A673 (cell line): ENCODE results near the gene KCTD16.
A peak's percentile ranks its signal among the peaks of the same experiment; 100 is the strongest.

Experiments used
- EZH2 ChIP-seq: fragments of 200-600 bp; sonication (generic); IDR thresholded peaks from 2 replicates; pipeline ENCODE4 v1.6.1; 2017; ENCODE audit warnings: borderline replicate concordance, low read depth, mild to moderate bottlenecking, mixed read lengths, antibody characterized with exemption, low read length; ENCODE audit not compliant: poor library complexity, severe bottlenecking
- TF ChIP-seq, protein P1 (sequence below): fragments of 300-800, 200-600 bp; sonication (generic); conservative IDR thresholded peaks from 2 replicates; pipeline ENCODE4 v1.5.1; 2017; ENCODE audit warnings: low read depth, mild to moderate bottlenecking, antibody characterized with exemption, low read length, moderate library complexity, mixed read lengths

- TF ChIP-seq, protein P1, sequence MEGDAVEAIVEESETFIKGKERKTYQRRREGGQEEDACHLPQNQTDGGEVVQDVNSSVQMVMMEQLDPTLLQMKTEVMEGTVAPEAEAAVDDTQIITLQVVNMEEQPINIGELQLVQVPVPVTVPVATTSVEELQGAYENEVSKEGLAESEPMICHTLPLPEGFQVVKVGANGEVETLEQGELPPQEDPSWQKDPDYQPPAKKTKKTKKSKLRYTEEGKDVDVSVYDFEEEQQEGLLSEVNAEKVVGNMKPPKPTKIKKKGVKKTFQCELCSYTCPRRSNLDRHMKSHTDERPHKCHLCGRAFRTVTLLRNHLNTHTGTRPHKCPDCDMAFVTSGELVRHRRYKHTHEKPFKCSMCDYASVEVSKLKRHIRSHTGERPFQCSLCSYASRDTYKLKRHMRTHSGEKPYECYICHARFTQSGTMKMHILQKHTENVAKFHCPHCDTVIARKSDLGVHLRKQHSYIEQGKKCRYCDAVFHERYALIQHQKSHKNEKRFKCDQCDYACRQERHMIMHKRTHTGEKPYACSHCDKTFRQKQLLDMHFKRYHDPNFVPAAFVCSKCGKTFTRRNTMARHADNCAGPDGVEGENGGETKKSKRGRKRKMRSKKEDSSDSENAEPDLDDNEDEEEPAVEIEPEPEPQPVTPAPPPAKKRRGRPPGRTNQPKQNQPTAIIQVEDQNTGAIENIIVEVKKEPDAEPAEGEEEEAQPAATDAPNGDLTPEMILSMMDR, result peak; percentile 49
- TF ChIP-seq EZH2, result no peak
Observed at GRCh38 chr5:144390133-144390532, 219.5 kb downstream of the KCTD16 start.
